HuH-7 (cell line): Measurements from ENCODE around the gene MLEC.

Experiments used
- DNase-seq: peaks from one replicate; pipeline ENCODE4 v3.0.0; 2011; ENCODE audit warnings: low spot score

The MLEC gene

GRCh38 chr12:120748242-120748641, 61.3 kb downstream of the MLEC start:
- DNase-seq, result no peak

GRCh38 chr12:120749256-120749655, 62.3 kb downstream of the MLEC start:
- DNase-seq, result no peak

GRCh38 chr12:120750806-120751205, 63.9 kb downstream of the MLEC start:
- DNase-seq, result no peak

GRCh38 chr12:120751389-120751788, 64.4 kb downstream of the MLEC start:
- DNase-seq, result no peak
